Adrenal gland (tissue), 5 donors: ENCODE measurements around the gene GAS2L2.

Experiments used
- POLR2A ChIP-seq, 2 donors: fragments of 450-650 bp; IDR thresholded peaks; one replicate each; pipeline ENCODE4 v1.6.1; 2017; ENCODE audit warnings: antibody characterized with exemption in 2 of 2, mild to moderate bottlenecking in 2 of 2, moderate library complexity in 1 of 2
- TF ChIP-seq, protein P1 (sequence below), 6 experiments: fragments of 450-650 bp in 4 of 6; fragments of 200-600 bp in 2 of 6; sonication (generic) in 1 of 6; IDR thresholded peaks; 1 replicate in 5 of 6; 2 replicates in 1 of 6; pipeline versions ENCODE4 v1.5.1 to v1.8.0; 2016 to 2021; ENCODE audit warnings: antibody characterized with exemption in 6 of 6, mild to moderate bottlenecking in 2 of 6, moderate library complexity in 1 of 6
- donor health status: DM: no; HTN: no; CAD: no.

DNA sequence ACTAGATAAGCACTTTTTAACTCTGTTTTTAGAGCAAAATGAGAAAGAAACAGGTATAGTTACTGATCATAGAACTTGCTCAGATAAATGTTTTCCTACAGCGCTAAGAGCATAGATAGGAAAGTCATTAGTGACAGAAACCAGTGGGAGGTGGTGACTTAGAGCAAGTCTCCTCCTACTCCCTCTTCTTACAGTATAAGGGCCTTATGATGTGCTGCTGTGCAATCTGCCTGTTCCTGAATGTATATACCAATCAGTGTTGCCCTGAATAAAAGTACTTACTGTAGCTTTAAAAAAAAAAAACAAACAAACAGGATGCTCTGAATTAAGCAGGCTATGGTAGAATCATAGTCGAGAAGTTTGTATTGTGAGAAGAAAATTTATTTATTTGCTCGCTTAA, 44.9 kb downstream of the GAS2L2 start:
- TF ChIP-seq POLR2A (IDR thresholded peaks at IDR 0.05) = no peak
- TF ChIP-seq, protein P1, sequence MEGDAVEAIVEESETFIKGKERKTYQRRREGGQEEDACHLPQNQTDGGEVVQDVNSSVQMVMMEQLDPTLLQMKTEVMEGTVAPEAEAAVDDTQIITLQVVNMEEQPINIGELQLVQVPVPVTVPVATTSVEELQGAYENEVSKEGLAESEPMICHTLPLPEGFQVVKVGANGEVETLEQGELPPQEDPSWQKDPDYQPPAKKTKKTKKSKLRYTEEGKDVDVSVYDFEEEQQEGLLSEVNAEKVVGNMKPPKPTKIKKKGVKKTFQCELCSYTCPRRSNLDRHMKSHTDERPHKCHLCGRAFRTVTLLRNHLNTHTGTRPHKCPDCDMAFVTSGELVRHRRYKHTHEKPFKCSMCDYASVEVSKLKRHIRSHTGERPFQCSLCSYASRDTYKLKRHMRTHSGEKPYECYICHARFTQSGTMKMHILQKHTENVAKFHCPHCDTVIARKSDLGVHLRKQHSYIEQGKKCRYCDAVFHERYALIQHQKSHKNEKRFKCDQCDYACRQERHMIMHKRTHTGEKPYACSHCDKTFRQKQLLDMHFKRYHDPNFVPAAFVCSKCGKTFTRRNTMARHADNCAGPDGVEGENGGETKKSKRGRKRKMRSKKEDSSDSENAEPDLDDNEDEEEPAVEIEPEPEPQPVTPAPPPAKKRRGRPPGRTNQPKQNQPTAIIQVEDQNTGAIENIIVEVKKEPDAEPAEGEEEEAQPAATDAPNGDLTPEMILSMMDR (IDR thresholded peaks at IDR 0.05) = no peak
